SK-N-MC (cell line): ENCODE measurements around the gene C4BPA.

Experiments used
- EZH2 ChIP-seq: fragments of 200-600 bp; sonication (generic); IDR thresholded peaks from one replicate; pipeline ENCODE4 v1.6.1; 2017; ENCODE audit warnings: antibody characterized with exemption
- FOXP2 ChIP-seq: optimal IDR thresholded peaks from 2 replicates; pipeline ENCODE3; 2011; ENCODE audit warnings: mild to moderate bottlenecking, moderate library complexity; ENCODE audit not compliant: insufficient read depth; ENCODE audit errors: extremely low read length, control extremely low read depth
- POLR2AphosphoS5 ChIP-seq: IDR thresholded peaks from 2 replicates; pipeline ENCODE4 v1.6.1; 2012; ENCODE audit warnings: mild to moderate bottlenecking, low read depth, low read length, borderline replicate concordance

DNA sequence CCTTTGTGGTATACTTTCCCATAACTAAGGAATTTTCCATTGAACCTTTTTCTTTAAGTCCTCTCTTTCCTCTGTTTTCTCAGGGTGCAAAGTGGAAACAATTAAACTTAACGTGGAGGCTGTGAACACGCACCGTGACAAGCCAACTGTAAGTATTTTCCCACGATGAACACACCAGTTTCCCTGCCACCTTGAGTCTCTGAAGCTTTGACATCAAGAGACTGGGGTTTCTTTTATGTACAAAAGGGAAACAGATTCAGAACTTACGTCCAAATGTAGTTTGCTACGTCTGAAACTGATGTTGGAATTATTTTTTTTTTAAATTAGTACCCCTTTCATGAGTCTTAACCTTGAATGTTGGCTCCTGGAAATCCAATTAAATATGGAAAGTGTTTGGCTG is 32.6 kb upstream of the C4BPA start:
- TF ChIP-seq POLR2AphosphoS5: no peak
- no peak for TF ChIP-seq EZH2
- TF ChIP-seq FOXP2: no peak
